Coronary artery (tissue), 2 donors: ENCODE measurements around the gene FAM83D.
A peak's percentile ranks its signal among the peaks of the same experiment; 100 is the strongest.

Source experiments
- DNase-seq: peaks from one replicate; pipeline ENCODE4 v3.0.0-alpha.2; 2017; ENCODE audit warnings: low spot score
- H3K27ac ChIP-seq, 2 donors: fragments of 200-600 bp; sonication (generic); one replicate each; pipeline ENCODE4 v1.5.1; 2016 to 2019
- H3K4me3 ChIP-seq: fragments of 200-600 bp; sonication (generic); 2 replicates; pipeline ENCODE4 v1.5.1; 2016; ENCODE audit warnings: mild to moderate bottlenecking, moderate library complexity
- TF ChIP-seq, protein P1 (sequence below): fragments of 200-600 bp; sonication (generic); IDR thresholded peaks from one replicate; pipeline ENCODE4 v1.5.1; 2019; ENCODE audit warnings: antibody characterized with exemption

Gene FAM83D

DNA sequence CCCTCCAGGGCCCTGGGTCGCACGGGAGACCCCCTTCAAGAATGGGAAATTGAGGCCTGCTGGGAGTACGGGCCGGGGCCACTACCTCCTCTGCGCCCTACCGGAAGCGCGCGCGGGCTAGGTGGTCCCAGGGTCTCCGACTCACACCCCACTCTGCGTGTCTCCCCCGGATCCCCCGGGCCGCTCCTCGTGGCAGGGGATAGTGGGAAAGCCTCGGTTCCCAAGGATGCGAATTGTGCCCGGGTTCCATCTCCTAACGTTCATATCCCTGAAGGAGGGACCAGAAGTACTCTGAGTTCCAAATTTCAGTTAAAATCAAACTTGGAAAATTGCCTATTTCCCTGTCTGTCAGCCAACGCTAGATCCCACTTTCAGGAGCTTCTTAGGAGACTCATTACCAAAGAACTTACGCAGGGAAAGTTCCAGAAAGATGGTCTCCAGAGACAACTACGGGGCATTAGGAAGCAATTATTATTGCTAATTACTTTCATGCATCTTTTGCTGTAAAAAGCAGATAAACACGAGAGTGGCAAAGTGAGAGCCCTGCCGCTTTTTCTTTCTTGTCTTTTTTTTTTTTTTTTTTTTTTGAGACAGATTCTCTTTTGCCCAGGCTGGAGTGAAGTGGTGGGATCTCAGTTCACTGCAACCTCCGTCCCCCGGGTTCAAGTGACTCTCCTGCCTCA, 858 bp downstream of the FAM83D start:
- TF ChIP-seq, protein P1, sequence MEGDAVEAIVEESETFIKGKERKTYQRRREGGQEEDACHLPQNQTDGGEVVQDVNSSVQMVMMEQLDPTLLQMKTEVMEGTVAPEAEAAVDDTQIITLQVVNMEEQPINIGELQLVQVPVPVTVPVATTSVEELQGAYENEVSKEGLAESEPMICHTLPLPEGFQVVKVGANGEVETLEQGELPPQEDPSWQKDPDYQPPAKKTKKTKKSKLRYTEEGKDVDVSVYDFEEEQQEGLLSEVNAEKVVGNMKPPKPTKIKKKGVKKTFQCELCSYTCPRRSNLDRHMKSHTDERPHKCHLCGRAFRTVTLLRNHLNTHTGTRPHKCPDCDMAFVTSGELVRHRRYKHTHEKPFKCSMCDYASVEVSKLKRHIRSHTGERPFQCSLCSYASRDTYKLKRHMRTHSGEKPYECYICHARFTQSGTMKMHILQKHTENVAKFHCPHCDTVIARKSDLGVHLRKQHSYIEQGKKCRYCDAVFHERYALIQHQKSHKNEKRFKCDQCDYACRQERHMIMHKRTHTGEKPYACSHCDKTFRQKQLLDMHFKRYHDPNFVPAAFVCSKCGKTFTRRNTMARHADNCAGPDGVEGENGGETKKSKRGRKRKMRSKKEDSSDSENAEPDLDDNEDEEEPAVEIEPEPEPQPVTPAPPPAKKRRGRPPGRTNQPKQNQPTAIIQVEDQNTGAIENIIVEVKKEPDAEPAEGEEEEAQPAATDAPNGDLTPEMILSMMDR: no peak
- Histone ChIP-seq H3K27ac (peak overlapping the region in 1 of 2 donors; percentile 30), H3K4me3 (peak overlapping the region; percentile 76)
- no peak for DNase-seq

DNA sequence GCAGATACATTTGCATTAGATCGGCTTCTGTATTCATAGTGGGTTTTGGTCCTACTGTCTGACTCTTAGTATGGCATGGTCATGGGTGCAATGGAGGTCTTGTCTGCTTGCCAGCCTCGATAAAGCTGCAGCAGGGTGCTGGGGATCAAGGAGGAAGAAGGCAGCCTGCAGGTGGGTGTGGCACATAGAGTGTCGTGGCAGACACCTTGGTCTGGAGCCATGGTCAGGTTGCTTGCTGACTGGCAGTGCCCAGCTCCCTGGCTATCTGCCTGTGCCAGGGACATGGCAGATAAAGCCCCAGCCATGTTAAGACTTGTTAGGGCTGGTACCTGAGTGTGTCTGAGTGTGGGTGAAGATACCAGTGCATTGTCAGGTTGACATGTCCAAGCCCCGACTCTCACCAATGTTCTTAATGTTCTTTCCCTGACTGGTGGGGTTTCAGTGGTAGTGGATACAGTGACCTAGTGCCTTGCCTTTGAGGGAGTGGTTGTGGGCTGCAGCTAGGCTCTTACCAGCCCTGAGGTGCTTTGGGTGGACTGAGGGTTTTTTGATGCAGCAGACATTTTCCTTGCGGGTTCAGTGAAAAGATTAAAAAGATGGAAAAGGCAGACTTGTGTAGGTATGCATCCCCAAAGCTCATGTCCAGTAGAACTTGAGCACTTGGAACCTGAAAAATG, 1.8 kb downstream of the FAM83D start:
- peak overlapping the region; percentile 76 for H3K4me3 ChIP-seq
- TF ChIP-seq, protein P1: no peak
- no peak for DNase-seq
- no peak overlapping the region for H3K27ac ChIP-seq

DNA sequence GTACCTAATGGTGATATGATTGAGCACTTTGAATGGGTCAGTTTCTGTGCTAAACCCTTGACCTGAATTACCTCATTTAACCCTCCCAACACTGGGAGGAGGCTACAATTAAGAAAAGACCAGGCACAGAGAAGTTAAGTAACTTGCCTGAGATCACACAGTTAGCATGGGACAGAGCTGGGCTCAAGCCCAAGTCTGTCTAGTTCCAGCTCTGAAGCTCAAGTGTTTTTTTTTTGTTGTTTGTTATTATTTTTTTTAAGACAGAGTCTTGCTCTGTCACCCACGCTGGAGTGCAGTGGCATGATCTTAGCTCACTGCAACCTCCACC, 4.0 kb downstream of the FAM83D start:
- H3K4me3 ChIP-seq: no peak overlapping the region
- no peak for DNase-seq
- TF ChIP-seq, protein P1: no peak
- no peak overlapping the region for H3K27ac ChIP-seq

DNA sequence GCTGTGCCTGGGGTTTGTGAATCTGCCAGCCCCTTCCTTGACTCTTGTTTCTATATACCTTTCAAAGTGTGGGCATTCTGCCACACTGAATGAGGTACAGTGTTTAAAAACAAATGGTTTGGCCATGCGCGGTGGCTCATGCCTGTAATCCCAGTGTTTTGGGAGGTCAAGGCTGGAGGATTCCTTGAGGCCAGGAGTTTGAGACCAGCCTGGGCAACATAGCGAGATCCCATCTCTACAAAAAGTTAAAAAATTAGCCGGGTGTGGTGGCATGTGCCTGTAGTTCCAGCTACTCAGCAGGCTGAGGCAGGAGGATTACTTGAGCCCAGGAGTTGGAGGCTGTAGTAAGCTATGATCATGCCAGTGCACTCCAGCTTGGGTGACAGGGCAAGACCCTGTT, 5.8 kb downstream of the FAM83D start:
- DNase-seq: no peak
- Histone ChIP-seq H3K4me3 (no peak overlapping the region), H3K27ac (peak overlapping the region in 1 of 2 donors; percentile 15)
- TF ChIP-seq, protein P1: no peak

DNA sequence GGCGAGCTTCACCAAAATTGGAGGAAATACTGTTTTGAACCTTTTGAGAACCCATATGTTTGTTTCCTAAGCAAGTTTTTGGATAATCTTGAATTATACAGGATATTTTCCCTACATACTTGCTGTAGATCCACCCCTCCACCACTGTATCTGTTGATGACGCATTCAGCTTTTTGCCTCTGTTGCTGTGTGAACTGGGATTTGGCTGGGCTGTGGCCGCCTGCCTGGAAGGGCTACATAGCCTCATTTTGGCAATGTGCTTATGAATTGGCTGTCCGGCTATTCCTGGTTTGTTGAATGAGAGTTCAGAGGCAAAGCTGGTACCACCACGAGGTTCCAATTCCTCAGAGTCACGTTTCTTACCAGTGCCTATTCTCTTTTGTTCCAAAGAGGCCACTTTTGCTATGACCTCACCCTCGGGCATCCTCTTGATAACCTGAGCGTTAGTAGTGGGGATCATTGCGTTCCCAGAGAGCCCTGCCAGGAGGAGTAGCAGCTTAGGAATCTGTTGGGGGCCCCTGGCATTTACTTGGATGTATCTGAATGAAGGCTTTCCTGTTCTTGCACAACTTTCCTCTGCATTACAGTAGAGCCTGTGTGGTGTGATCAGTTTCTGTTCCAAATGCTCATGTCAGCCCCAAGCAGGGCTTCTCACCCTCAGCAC, 6.4 kb downstream of the FAM83D start:
- DNase-seq: no peak

DNA sequence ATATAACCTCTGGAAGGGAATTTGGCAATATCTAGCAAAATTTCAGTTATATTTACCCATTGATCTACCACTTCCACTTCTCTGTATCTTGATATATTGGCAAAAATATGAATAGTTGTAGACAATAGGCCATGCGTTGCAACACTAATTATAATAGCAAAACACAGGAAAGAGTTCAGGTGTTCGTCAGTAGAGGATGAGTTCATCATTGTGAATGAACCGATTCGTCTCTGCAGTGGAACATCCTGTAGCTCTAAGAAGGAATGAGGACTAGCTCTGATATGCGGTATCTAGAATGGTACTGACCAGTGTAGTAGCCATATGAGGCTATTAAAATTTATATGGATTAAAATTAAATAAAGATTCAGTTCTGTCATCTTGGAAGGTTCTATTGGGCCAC, 8.3 kb downstream of the FAM83D start:
- Histone ChIP-seq H3K27ac (no peak overlapping the region), H3K4me3 (no peak overlapping the region)
- no peak for DNase-seq
- TF ChIP-seq, protein P1: no peak

More for the DNA sequence above, 6.4 kb downstream of the FAM83D start:
- TF ChIP-seq, protein P1: no peak
- Histone ChIP-seq H3K4me3 (no peak overlapping the region), H3K27ac (peak overlapping the region in 1 of 2 donors; percentile 15)
